Fibroblast of lung (primary cell): Measurements from ENCODE around the gene EVPL.

Experiments used
- CTCF ChIP-seq, 2 donors: IDR thresholded peaks in 1 of 2; conservative IDR thresholded peaks in 1 of 2; 1 replicate in 1 of 2; 2 replicates in 1 of 2; pipeline ENCODE4 v1.5.1; 2011 to 2012; ENCODE audit warnings: low read length in 2 of 2, control low read depth in 1 of 2, inconsistent platforms in 1 of 2, low read depth in 1 of 2, mild to moderate bottlenecking in 1 of 2
- EZH2 ChIP-seq: IDR thresholded peaks from 2 replicates; pipeline ENCODE4 v1.5.1; 2012; ENCODE audit warnings: low read length, control low read depth, mild to moderate bottlenecking; ENCODE audit errors: missing control alignments

- TF ChIP-seq CTCF (conservative IDR thresholded peaks at IDR 0.05 in 1 of 2, IDR thresholded peaks at IDR 0.05 in 1 of 2; ENCODE audit: low read depth in 1 of 2, low read length in 2 of 2) (no peak), EZH2 (no peak)
These were observed 40.1 kb downstream of the EVPL start for GRCh38 chr17:75987041-75987440.
